HCT116 (cell line): ENCODE measurements around the gene CD1E. TPM values are rescaled to one million over a fixed set of nuclear protein-coding genes. Genes with fewer than 3 reads are reported as not detected.

Experiments
- total RNA-seq: library from RNA; stranded (reverse); gene quantifications from one replicate; pipeline ENCODE4 v1.2.1, GENCODE V29; 2021; ENCODE audit not compliant: unreplicated experiment

CD1E gene
- total RNA-seq, 1 experiment from 2014 or later, result not detected

Other genes starting within 250 kb of the CD1E start
- not detected for gene CD1D, start 173.0 kb upstream of the CD1E start, total RNA-seq
- not detected for gene CD1A, start 99.5 kb upstream of the CD1E start, total RNA-seq
- gene CD1C, start 64.0 kb upstream of the CD1E start, total RNA-seq, result not detected
- gene CD1B, start 22.4 kb upstream of the CD1E start, total RNA-seq, result not detected
- gene OR10T2, start 45.6 kb downstream of the CD1E start, total RNA-seq, result not detected
- gene OR10K2, start 72.3 kb downstream of the CD1E start, total RNA-seq, result not detected
- gene OR10K1, start 107.9 kb downstream of the CD1E start, total RNA-seq, result not detected
- not detected for gene OR10R2, start 118.3 kb downstream of the CD1E start, total RNA-seq
- gene OR6Y1, start 200.5 kb downstream of the CD1E start, total RNA-seq, result not detected
- not detected for gene OR6P1, start 216.7 kb downstream of the CD1E start, total RNA-seq
- not detected for gene OR10X1, start 226.0 kb downstream of the CD1E start, total RNA-seq